ENCODE data around the gene CYP4F11. TPM values are rescaled to one million over a fixed set of nuclear protein-coding genes. Genes with fewer than 3 reads are reported as not detected.
A peak's percentile ranks its signal among the peaks of the same experiment; 100 is the strongest.
"Not testable (repeated sequence)": the region's sequence is repeated elsewhere in the genome, so short reads cannot be mapped to it uniquely, and the experiment has no call there.

Gene CYP4F11
- total RNA-seq, 4 donors from 2014 or later, result 16.6 to 37.9 (median 19.5) TPM

DNA sequence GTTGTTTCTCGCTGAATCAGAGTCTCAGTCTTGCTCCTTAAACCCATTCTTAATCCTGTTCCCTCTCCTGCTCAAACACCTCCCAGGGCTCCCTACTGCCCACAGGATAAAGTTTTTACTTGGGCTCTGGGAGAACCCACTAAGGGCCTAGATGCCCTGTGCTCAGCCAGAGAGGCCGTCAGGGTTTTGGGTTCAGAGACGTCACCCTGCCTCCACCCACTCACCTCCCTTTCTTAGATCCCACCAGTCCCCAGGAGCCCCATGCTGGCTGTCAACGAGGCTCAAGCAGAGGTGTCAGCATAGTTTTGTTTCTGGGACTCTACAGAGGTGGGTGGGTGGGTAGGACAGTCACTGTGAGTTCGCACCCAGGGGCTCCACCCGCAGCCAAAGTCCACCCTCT, 20.9 kb downstream of the CYP4F11 start:
- intact Hi-C loops (cut with DNase I), result no loop called here
- peaks cover 0 to 44% (median 2%) of the 10 kb centered on the region in 4 donors for H3K27me3 ChIP-seq
- H3K4me1 ChIP-seq, result no peaks in the 10 kb centered on the region
- DNase-seq, result no peak
- H3K9me3 ChIP-seq, result peaks cover 0 to 16% (median 0%) of the 10 kb centered on the region in 3 donors
- H3K36me3 ChIP-seq, result peaks cover 3 to 53% (median 4%) of the 10 kb centered on the region in 3 donors
- 51 to 73% methylated on average over 1 to 4 of the region's 6 CpGs for WGBS, 2 donors
- H3K27ac ChIP-seq, result no peak overlapping the region
- TF ChIP-seq, protein P1, sequence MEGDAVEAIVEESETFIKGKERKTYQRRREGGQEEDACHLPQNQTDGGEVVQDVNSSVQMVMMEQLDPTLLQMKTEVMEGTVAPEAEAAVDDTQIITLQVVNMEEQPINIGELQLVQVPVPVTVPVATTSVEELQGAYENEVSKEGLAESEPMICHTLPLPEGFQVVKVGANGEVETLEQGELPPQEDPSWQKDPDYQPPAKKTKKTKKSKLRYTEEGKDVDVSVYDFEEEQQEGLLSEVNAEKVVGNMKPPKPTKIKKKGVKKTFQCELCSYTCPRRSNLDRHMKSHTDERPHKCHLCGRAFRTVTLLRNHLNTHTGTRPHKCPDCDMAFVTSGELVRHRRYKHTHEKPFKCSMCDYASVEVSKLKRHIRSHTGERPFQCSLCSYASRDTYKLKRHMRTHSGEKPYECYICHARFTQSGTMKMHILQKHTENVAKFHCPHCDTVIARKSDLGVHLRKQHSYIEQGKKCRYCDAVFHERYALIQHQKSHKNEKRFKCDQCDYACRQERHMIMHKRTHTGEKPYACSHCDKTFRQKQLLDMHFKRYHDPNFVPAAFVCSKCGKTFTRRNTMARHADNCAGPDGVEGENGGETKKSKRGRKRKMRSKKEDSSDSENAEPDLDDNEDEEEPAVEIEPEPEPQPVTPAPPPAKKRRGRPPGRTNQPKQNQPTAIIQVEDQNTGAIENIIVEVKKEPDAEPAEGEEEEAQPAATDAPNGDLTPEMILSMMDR (IDR thresholded peaks at IDR 0.05), result no peak
- no peak for TF ChIP-seq POLR2A (IDR thresholded peaks at IDR 0.05)
- no peak overlapping the region for H3K4me3 ChIP-seq

DNA sequence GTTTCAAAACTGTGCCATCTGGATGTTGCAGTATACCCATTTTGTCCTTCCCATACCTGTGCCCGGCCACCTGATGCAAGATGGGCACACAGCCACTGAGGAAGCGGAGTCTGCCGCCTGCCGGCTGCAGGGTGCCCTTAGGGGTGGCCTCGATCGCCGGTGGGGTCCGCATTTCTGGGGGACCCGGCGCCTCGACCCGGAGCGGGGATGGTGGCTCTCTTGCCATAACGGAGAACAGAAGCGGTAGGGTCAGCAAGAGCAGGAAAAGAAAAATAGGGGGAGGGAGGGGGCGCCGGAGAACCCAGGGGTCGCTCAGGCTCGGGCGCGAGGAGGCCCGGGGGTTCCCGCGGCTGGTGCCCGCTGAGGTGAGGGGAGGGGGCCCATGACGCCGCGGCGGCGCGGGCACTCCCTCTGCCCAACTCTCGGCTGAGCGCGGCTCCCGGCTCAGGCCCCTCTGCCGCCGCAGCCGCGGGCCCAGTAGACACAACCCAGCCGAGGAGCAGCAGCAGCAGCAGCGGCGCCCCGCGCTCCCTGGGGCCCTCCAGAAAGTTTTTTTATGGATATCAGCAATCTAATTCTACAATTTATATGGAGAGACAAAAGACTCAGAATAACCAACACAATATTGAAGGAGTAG, 22.6 kb downstream of the CYP4F11 start:
- no peak for DNase-seq

DNA sequence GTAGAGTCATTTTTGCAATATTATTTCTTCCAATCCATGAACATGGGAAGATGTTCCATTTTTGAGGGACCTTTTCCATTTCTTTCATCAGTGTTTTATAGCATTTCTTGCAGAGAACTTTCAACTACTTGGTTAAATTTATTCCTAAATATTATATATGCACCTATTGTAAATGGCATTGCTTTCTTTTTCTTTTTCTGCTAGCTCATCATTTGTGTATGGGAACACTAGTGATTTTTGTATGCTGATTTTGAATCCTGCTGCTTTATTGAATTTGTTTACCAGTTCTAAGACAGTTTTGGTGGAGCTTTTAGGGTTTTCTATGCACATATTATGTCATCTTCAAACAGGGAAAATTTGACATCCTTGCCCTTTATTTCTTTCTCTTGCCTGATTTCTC, 29.3 kb downstream of the CYP4F11 start:
- intact Hi-C loops (cut with DNase I), result no loop called here
- H3K9me3 ChIP-seq, result no peaks in the 10 kb centered on the region
- no peak for DNase-seq
- H3K4me1 ChIP-seq, result no peaks in the 10 kb centered on the region
- peaks cover 0 to 22% (median 0%) of the 10 kb centered on the region in 4 donors for H3K27me3 ChIP-seq
- TF ChIP-seq POLR2A (IDR thresholded peaks at IDR 0.05), result no peak
- TF ChIP-seq, protein P1 (IDR thresholded peaks at IDR 0.05), result no peak
- no peak overlapping the region for H3K27ac ChIP-seq
- no peak overlapping the region for H3K4me3 ChIP-seq
- H3K36me3 ChIP-seq, result no peaks in the 10 kb centered on the region

More for the DNA sequence above, 22.6 kb downstream of the CYP4F11 start:
- H3K27me3 ChIP-seq, result peaks cover 0 to 50% (median 2%) of the 10 kb centered on the region in 4 donors
- peaks cover 3 to 43% (median 4%) of the 10 kb centered on the region in 3 donors for H3K36me3 ChIP-seq
- 23 to 37% methylated on average over 33 to 34 of the region's 44 CpGs for WGBS, 2 donors
- no peak overlapping the region for H3K27ac ChIP-seq
- no peaks in the 10 kb centered on the region for H3K4me1 ChIP-seq
- TF ChIP-seq, protein P1 (IDR thresholded peaks at IDR 0.05), result no peak
- TF ChIP-seq POLR2A (IDR thresholded peaks at IDR 0.05), result no peak
- peak overlapping the region in 1 of 4 donors; percentile 6 for H3K4me3 ChIP-seq
- intact Hi-C loops (cut with DNase I), result no loop called here
- H3K9me3 ChIP-seq, result peaks cover 0 to 16% (median 0%) of the 10 kb centered on the region in 3 donors

DNA sequence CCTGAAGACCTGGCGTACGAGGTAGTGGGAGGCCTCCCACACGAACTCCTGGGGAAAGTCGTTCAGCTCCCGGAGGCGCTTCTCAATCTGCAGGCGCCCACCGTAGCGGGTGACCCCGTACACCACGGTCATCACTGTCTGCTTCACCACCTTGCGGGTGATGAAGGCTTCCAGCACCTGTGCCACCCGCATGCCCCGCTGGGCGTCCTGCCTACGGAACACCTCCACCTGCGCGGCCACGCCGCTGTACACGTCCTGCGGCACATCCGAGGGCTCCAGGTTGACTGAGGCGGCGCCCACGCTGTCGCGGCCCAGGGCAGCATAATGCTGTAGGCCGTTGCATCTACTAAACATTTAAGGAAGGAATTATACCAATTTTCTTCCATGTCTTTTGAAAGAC, 31.4 kb downstream of the CYP4F11 start:
- WGBS, 2 donors, result 86 to 91% methylated on average over 6 to 17 of the region's 29 CpGs
- H3K4me1 ChIP-seq; H3K36me3 ChIP-seq; H3K4me3 ChIP-seq; H3K9me3 ChIP-seq; intact Hi-C loops (cut with DNase I); DNase-seq; H3K27ac ChIP-seq: not testable (repeated sequence)
- peaks cover 0 to 39% (median 0%) of the 10 kb centered on the region in 4 donors for H3K27me3 ChIP-seq

DNA sequence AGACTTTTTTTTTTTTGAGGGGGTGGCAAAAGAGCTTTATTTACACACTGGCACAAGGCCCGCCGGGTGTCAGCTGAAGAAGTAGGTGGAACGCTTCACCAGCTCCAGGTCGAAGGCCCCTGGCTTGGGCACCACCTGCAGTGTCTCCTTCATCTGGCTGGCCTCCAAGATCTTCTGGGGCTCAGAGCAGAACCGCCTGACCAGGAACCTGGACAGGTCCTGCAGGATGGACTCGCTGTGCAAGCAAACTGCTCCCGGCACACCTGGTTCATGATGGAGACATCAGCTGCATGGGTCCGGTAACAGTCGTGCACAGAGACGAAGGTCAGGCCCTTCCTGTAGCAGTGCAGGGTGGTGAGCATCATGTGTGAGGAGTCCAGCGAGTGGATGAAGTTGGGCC, 32.1 kb downstream of the CYP4F11 start:
- no peaks in the 10 kb centered on the region for H3K9me3 ChIP-seq
- H3K36me3 ChIP-seq, result no peaks in the 10 kb centered on the region
- H3K27me3 ChIP-seq, result peaks cover 0 to 40% (median 0%) of the 10 kb centered on the region in 4 donors
- intact Hi-C loops (cut with DNase I), result no loop called here
- no peak overlapping the region for H3K27ac ChIP-seq
- no peak for TF ChIP-seq POLR2A (IDR thresholded peaks at IDR 0.05)
- TF ChIP-seq, protein P1 (IDR thresholded peaks at IDR 0.05), result no peak
- 82 to 100% methylated on average over 3 to 9 of the region's 11 CpGs for WGBS, 2 donors
- DNase-seq, result no peak
- no peak overlapping the region for H3K4me3 ChIP-seq
- peaks cover 0 to 3% (median 0%) of the 10 kb centered on the region in 3 donors for H3K4me1 ChIP-seq
